Hematopoietic multipotent progenitor cell treated with erythropoietin and hydrocortisone succinate and interleukin-3 and kit ligand, for 15 days (in vitro differentiated cells): ENCODE results near the gene PANK4.

Source experiments
- DNase-seq: peaks from one replicate; pipeline ENCODE4 v3.0.0-alpha.2; 2015; ENCODE audit warnings: low spot score

The PANK4 gene

GRCh38 chr1:2497891-2498290 lies 28.5 kb downstream of the PANK4 start:
- no peak for DNase-seq

GRCh38 chr1:2496746-2497145 lies 29.6 kb downstream of the PANK4 start:
- DNase-seq = no peak

GRCh38 chr1:2496087-2496622 lies 30.2 kb downstream of the PANK4 start:
- no peak for DNase-seq

GRCh38 chr1:2495546-2495945 lies 30.9 kb downstream of the PANK4 start:
- no peak for DNase-seq

- no peak for DNase-seq
These were observed 31.4 kb downstream of the PANK4 start for GRCh38 chr1:2495026-2495425.

- DNase-seq = no peak
These were observed 32.1 kb downstream of the PANK4 start for GRCh38 chr1:2494323-2494693.

- DNase-seq = no peak
These were observed 32.6 kb downstream of the PANK4 start for GRCh38 chr1:2493691-2494322.

- no peak for DNase-seq
These were observed 33.2 kb downstream of the PANK4 start for GRCh38 chr1:2493218-2493617.

GRCh38 chr1:2492091-2492490 lies 34.3 kb downstream of the PANK4 start:
- no peak for DNase-seq

- DNase-seq = no peak
These were observed 36.8 kb downstream of the PANK4 start for GRCh38 chr1:2489615-2490014.

- no peak for DNase-seq
These were observed 37.7 kb downstream of the PANK4 start for GRCh38 chr1:2488688-2489087.

- no peak for DNase-seq
These were observed 39.8 kb downstream of the PANK4 start for GRCh38 chr1:2486558-2486957.

- DNase-seq = no peak
These were observed 40.4 kb downstream of the PANK4 start for GRCh38 chr1:2486041-2486440.

GRCh38 chr1:2483970-2484369 lies 42.4 kb downstream of the PANK4 start:
- no peak for DNase-seq

GRCh38 chr1:2483026-2483425 lies 43.4 kb downstream of the PANK4 start:
- DNase-seq = no peak

GRCh38 chr1:2482588-2482987 lies 43.8 kb downstream of the PANK4 start:
- DNase-seq = no peak

- DNase-seq = no peak
These were observed 44.5 kb downstream of the PANK4 start for GRCh38 chr1:2481885-2482284.

GRCh38 chr1:2480986-2481364 lies 45.4 kb downstream of the PANK4 start:
- DNase-seq = no peak

GRCh38 chr1:2480236-2480985 lies 46.0 kb downstream of the PANK4 start:
- DNase-seq = no peak

- DNase-seq = no peak
These were observed 46.8 kb downstream of the PANK4 start for GRCh38 chr1:2479618-2480017.

GRCh38 chr1:2479186-2479585 lies 47.2 kb downstream of the PANK4 start:
- DNase-seq = no peak

- no peak for DNase-seq
These were observed 48.5 kb downstream of the PANK4 start for GRCh38 chr1:2477791-2478499.

- DNase-seq = no peak
These were observed 49.1 kb downstream of the PANK4 start for GRCh38 chr1:2477309-2477708.
